Epidermal melanocyte (primary cell): Measurements from ENCODE around the gene MGME1.

Experiments
- DNase-seq: peaks from one replicate; pipeline ENCODE4 v3.0.0; 2011; ENCODE audit warnings: low spot score; ENCODE audit not compliant: insufficient read length

The MGME1 gene

GRCh38 chr20:17968366-17969277, at the start of gene MGME1, which contains the start of gene SNX5:
TSS of gene MGME1 (plus strand) at chr20:17969018. CDS start at chr20:17969860, 842 bp downstream.
TSS of gene SNX5 (minus strand) at chr20:17968794. CDS start at chr20:17968425, 369 bp downstream.
- peak; percentile 87 for DNase-seq

GRCh38 chr20:17919149-17919548, 49.7 kb upstream of the MGME1 start:
- no peak for DNase-seq

- DNase-seq = no peak
These were observed 47.0 kb upstream of the MGME1 start for GRCh38 chr20:17921774-17922173.

GRCh38 chr20:17925141-17925939, 43.5 kb upstream of the MGME1 start:
- no peak for DNase-seq

- no peak for DNase-seq
These were observed 42.9 kb upstream of the MGME1 start for GRCh38 chr20:17925940-17926300.

- DNase-seq = no peak
These were observed 40.6 kb upstream of the MGME1 start for GRCh38 chr20:17928211-17928611.

GRCh38 chr20:17928633-17929311, 40.0 kb upstream of the MGME1 start:
- no peak for DNase-seq

GRCh38 chr20:17931513-17931912, 37.3 kb upstream of the MGME1 start:
- DNase-seq = no peak

- no peak for DNase-seq
These were observed 36.4 kb upstream of the MGME1 start for GRCh38 chr20:17932396-17932795.

GRCh38 chr20:17933121-17933520, 35.7 kb upstream of the MGME1 start:
- DNase-seq = no peak

- DNase-seq = no peak
These were observed 35.1 kb upstream of the MGME1 start for GRCh38 chr20:17933711-17934110.

- no peak for DNase-seq
These were observed 34.5 kb upstream of the MGME1 start for GRCh38 chr20:17934141-17934862.

- no peak for DNase-seq
These were observed 33.6 kb upstream of the MGME1 start for GRCh38 chr20:17935186-17935585.

GRCh38 chr20:17935761-17936160, 33.1 kb upstream of the MGME1 start:
- DNase-seq = no peak

GRCh38 chr20:17936286-17936760, 32.5 kb upstream of the MGME1 start:
- no peak for DNase-seq

GRCh38 chr20:17936761-17937732, 31.8 kb upstream of the MGME1 start:
- peak; percentile 76 for DNase-seq

GRCh38 chr20:17938871-17939619, 29.8 kb upstream of the MGME1 start:
- peak; percentile 53 for DNase-seq

GRCh38 chr20:17939622-17940223, 29.1 kb upstream of the MGME1 start:
- no peak for DNase-seq
